A549 treated with AZD9567 at 1 μM for 4 hours (cell line): ENCODE measurements around the gene EGFLAM. TPM values are rescaled to one million over a fixed set of nuclear protein-coding genes. Genes with fewer than 3 reads are reported as not detected.

Source experiments
- total RNA-seq: library from RNA; stranded (reverse); fragments of 200-300 nt; extraction: Qiagen RNA extraction; gene quantifications from 5 replicates; pipeline ENCODE4 v1.2.3, GENCODE V29; 2022; ENCODE audit not compliant: insufficient read depth

Gene EGFLAM
- 0.05 to 0.19 TPM (median 0.16 TPM) in 4 of 5 replicates, not detected in the other for total RNA-seq

GRCh38 chr5:38258319-38259061 lies at the start of gene EGFLAM:
TSS of gene EGFLAM (plus strand) at chr5:38258559. CDS start at chr5:38258755, 196 bp downstream.

